SU-DHL-6 (cell line): ENCODE data around the gene FHOD3.

Source experiments
- H2AFZ ChIP-seq: fragments of 200-600 bp; sonication (generic); 2 replicates; pipeline ENCODE4 v1.6.1; 2014; ENCODE audit warnings: low read depth, mild to moderate bottlenecking, moderate library complexity, mixed read lengths, antibody characterized with exemption, low read length; ENCODE audit not compliant: severe bottlenecking
- H3F3A ChIP-seq: fragments of 200-600 bp; shearing (Covaris generic); 2 replicates; pipeline ENCODE4 v1.6.0; 2016; ENCODE audit warnings: antibody characterized with exemption, mild to moderate bottlenecking; ENCODE audit not compliant: insufficient read depth
- H3K27ac ChIP-seq: fragments of 200-600 bp; sonication (generic); 2 replicates; pipeline ENCODE4 v1.5.1; 2016; ENCODE audit warnings: low read depth, mild to moderate bottlenecking, low read length, moderate library complexity, mixed read lengths
- H3K27me3 ChIP-seq: fragments of 200-600 bp; sonication (generic), shearing (Covaris generic); 2 replicates; pipeline ENCODE4 v1.6.0; 2014; ENCODE audit warnings: mild to moderate bottlenecking, low read length
- H3K36me3 ChIP-seq: fragments of 200-600 bp; sonication (generic); 2 replicates; pipeline ENCODE4 v1.6.1; 2014; ENCODE audit warnings: mild to moderate bottlenecking, low read length, mixed read lengths
- H3K4me2 ChIP-seq: fragments of 300-600, 200-600 bp; shearing (Covaris generic), sonication (generic); 2 replicates; pipeline ENCODE4 v1.6.0; 2014; ENCODE audit warnings: low read length, low read depth, mild to moderate bottlenecking; ENCODE audit not compliant: poor library complexity, severe bottlenecking
- H3K4me3 ChIP-seq: fragments of 200-600 bp; sonication (generic); 2 replicates; pipeline ENCODE4 v1.5.1; 2014; ENCODE audit warnings: antibody characterized with exemption, low read length, mild to moderate bottlenecking, mixed read lengths; ENCODE audit not compliant: insufficient read depth, poor library complexity, severe bottlenecking
- H3K79me2 ChIP-seq: fragments of 200-600 bp; sonication (generic); 2 replicates; pipeline ENCODE4 v1.6.1; 2014; ENCODE audit warnings: mild to moderate bottlenecking, low read length, moderate library complexity; ENCODE audit not compliant: insufficient read depth
- H3K9ac ChIP-seq: fragments of 200-600 bp; sonication (generic); 2 replicates; pipeline ENCODE4 v1.7.0; 2014; ENCODE audit warnings: mild to moderate bottlenecking, low read length
- H3K9me2 ChIP-seq: fragments of 200-600 bp; sonication (generic); replicated peaks from 2 replicates; pipeline ENCODE4 v1.6.1; 2014; ENCODE audit warnings: low read length; ENCODE audit not compliant: insufficient read depth
- H3K9me3 ChIP-seq: fragments of 200-600 bp; sonication (generic); 2 replicates; pipeline ENCODE4 v1.6.1; 2014; ENCODE audit warnings: low read length, mixed read lengths; ENCODE audit not compliant: insufficient read depth
- H4K20me1 ChIP-seq: fragments of 200-600 bp; sonication (generic); 2 replicates; pipeline ENCODE4 v1.6.1; 2014; ENCODE audit warnings: low read depth, mild to moderate bottlenecking, antibody characterized with exemption, low read length, moderate library complexity, mixed read lengths
- CTCF ChIP-seq: fragments of 200-600 bp; sonication (generic); IDR thresholded peaks from one replicate; pipeline ENCODE4 v1.5.1; 2017; ENCODE audit warnings: antibody characterized with exemption, mild to moderate bottlenecking, low read length, moderate library complexity; ENCODE audit not compliant: insufficient read depth, poor library complexity, severe bottlenecking
- EZH2phosphoT487 ChIP-seq: fragments of 200-600 bp; sonication (generic), shearing (Covaris generic); conservative IDR thresholded peaks from 2 replicates; pipeline ENCODE4 v1.6.1; 2018; ENCODE audit warnings: mild to moderate bottlenecking, antibody characterized with exemption, low read length, moderate library complexity, mixed read lengths

The FHOD3 gene

GRCh38 chr18:36392164-36392978 is 94.9 kb downstream of the FHOD3 start:
- Histone ChIP-seq H3K79me2 (no peaks in the 10 kb centered on the region), H3K27me3 (no peaks in the 10 kb centered on the region; the same call in 1 of the 2 replicates), H3K36me3 (no peaks in the 10 kb centered on the region), H3F3A (no peaks in the 10 kb centered on the region), H3K4me2 (no peak overlapping the region), H3K9me3 (no peaks in the 10 kb centered on the region), H3K9me2 (no peaks in the 10 kb centered on the region), H3K4me3 (no peak overlapping the region), H2AFZ (no peak overlapping the region), H3K27ac (no peak overlapping the region), H4K20me1 (no peaks in the 10 kb centered on the region), H3K9ac (no peak overlapping the region)
- TF ChIP-seq CTCF: no peak
- TF ChIP-seq EZH2phosphoT487: no peak

GRCh38 chr18:36392979-36393287 is 95.4 kb downstream of the FHOD3 start:
- Histone ChIP-seq H3K4me2 (no peak overlapping the region), H4K20me1 (no peaks in the 10 kb centered on the region), H3K27ac (no peak overlapping the region), H3K79me2 (no peaks in the 10 kb centered on the region), H3F3A (no peaks in the 10 kb centered on the region), H3K4me3 (no peak overlapping the region), H2AFZ (no peak overlapping the region), H3K9ac (no peak overlapping the region), H3K36me3 (no peaks in the 10 kb centered on the region), H3K27me3 (no peaks in the 10 kb centered on the region; the same call in 1 of the 2 replicates), H3K9me3 (no peaks in the 10 kb centered on the region), H3K9me2 (no peaks in the 10 kb centered on the region)
- TF ChIP-seq CTCF (no peak), EZH2phosphoT487 (no peak)

- Histone ChIP-seq H3K4me3 (no peak overlapping the region), H3K9me3 (no peaks in the 10 kb centered on the region), H3K79me2 (no peaks in the 10 kb centered on the region), H3K9me2 (no peaks in the 10 kb centered on the region), H3K27me3 (no peaks in the 10 kb centered on the region; the same call in 1 of the 2 replicates), H2AFZ (no peak overlapping the region), H3K4me2 (no peak overlapping the region), H3K27ac (no peak overlapping the region), H3F3A (no peaks in the 10 kb centered on the region), H3K9ac (no peak overlapping the region), H4K20me1 (no peaks in the 10 kb centered on the region), H3K36me3 (no peaks in the 10 kb centered on the region)
- TF ChIP-seq EZH2phosphoT487 (no peak), CTCF (no peak)
Observed at GRCh38 chr18:36394486-36394885, 97.0 kb downstream of the FHOD3 start.
